ENCODE results near the gene GATB.

GATB gene

GRCh38 chr4:151638295-151638858 lies 122.4 kb downstream of the GATB start:
- H3K36me3 ChIP-seq (ENCODE audit: control insufficient read depth, low read depth, low read length): no peaks in the 10 kb centered on the region
- H3K4me3 ChIP-seq (ENCODE audit: low read length): no peak overlapping the region
- H3K4me1 ChIP-seq (ENCODE audit: control insufficient read depth, low read depth, low read length): no peaks in the 10 kb centered on the region
- no peaks in the 10 kb centered on the region for H3K9me3 ChIP-seq (ENCODE audit: control insufficient read depth, low read depth, low read length)
- no peak overlapping the region for H3K9ac ChIP-seq (ENCODE audit: low read length)
- H3K27ac ChIP-seq (ENCODE audit: low read length): no peak overlapping the region
- H3K27me3 ChIP-seq (ENCODE audit: control insufficient read depth, insufficient read depth, low read length): no peaks in the 10 kb centered on the region

GRCh38 chr4:151631349-151631748 lies 129.5 kb downstream of the GATB start:
- H3K9me3 ChIP-seq (ENCODE audit: control insufficient read depth, low read depth, low read length): no peaks in the 10 kb centered on the region
- no peaks in the 10 kb centered on the region for H3K4me1 ChIP-seq (ENCODE audit: control insufficient read depth, low read depth, low read length)
- no peaks in the 10 kb centered on the region for H3K36me3 ChIP-seq (ENCODE audit: control insufficient read depth, low read depth, low read length)
- no peak overlapping the region for H3K27ac ChIP-seq (ENCODE audit: low read length)
- H3K4me3 ChIP-seq (ENCODE audit: low read length): no peak overlapping the region
- H3K27me3 ChIP-seq (ENCODE audit: control insufficient read depth, insufficient read depth, low read length): no peaks in the 10 kb centered on the region
- no peak overlapping the region for H3K9ac ChIP-seq (ENCODE audit: low read length)

- Histone ChIP-seq H3K9me3 (ENCODE audit: control insufficient read depth, low read depth, low read length) (no peaks in the 10 kb centered on the region), H3K36me3 (ENCODE audit: control insufficient read depth, low read depth, low read length) (no peaks in the 10 kb centered on the region), H3K27ac (ENCODE audit: low read length) (no peak overlapping the region), H3K4me3 (ENCODE audit: low read length) (no peak overlapping the region), H3K4me1 (ENCODE audit: control insufficient read depth, low read depth, low read length) (no peaks in the 10 kb centered on the region), H3K9ac (ENCODE audit: low read length) (no peak overlapping the region), H3K27me3 (ENCODE audit: control insufficient read depth, insufficient read depth, low read length) (no peaks in the 10 kb centered on the region)
Observed at GRCh38 chr4:151629097-151629783, 131.6 kb downstream of the GATB start.

GRCh38 chr4:151628001-151628608 lies 132.7 kb downstream of the GATB start:
- Histone ChIP-seq H3K9me3 (ENCODE audit: control insufficient read depth, low read depth, low read length) (no peaks in the 10 kb centered on the region), H3K4me1 (ENCODE audit: control insufficient read depth, low read depth, low read length) (no peaks in the 10 kb centered on the region), H3K27me3 (ENCODE audit: control insufficient read depth, insufficient read depth, low read length) (no peaks in the 10 kb centered on the region), H3K9ac (ENCODE audit: low read length) (no peak overlapping the region), H3K27ac (ENCODE audit: low read length) (no peak overlapping the region), H3K4me3 (ENCODE audit: low read length) (no peak overlapping the region), H3K36me3 (ENCODE audit: control insufficient read depth, low read depth, low read length) (no peaks in the 10 kb centered on the region)

- Histone ChIP-seq H3K4me3 (ENCODE audit: low read length) (no peak overlapping the region), H3K9ac (ENCODE audit: low read length) (no peak overlapping the region), H3K27ac (ENCODE audit: low read length) (no peak overlapping the region), H3K9me3 (ENCODE audit: control insufficient read depth, low read depth, low read length) (no peaks in the 10 kb centered on the region), H3K36me3 (ENCODE audit: control insufficient read depth, low read depth, low read length) (no peaks in the 10 kb centered on the region), H3K27me3 (ENCODE audit: control insufficient read depth, insufficient read depth, low read length) (no peaks in the 10 kb centered on the region), H3K4me1 (ENCODE audit: control insufficient read depth, low read depth, low read length) (peaks cover 1% of the 10 kb centered on the region)
Observed at GRCh38 chr4:151627491-151627890, 133.3 kb downstream of the GATB start.

- Histone ChIP-seq H3K4me1 (ENCODE audit: control insufficient read depth, low read depth, low read length) (peaks cover 9% of the 10 kb centered on the region), H3K9me3 (ENCODE audit: control insufficient read depth, low read depth, low read length) (no peaks in the 10 kb centered on the region), H3K9ac (ENCODE audit: low read length) (no peak overlapping the region), H3K36me3 (ENCODE audit: control insufficient read depth, low read depth, low read length) (no peaks in the 10 kb centered on the region), H3K27me3 (ENCODE audit: control insufficient read depth, insufficient read depth, low read length) (no peaks in the 10 kb centered on the region), H3K4me3 (ENCODE audit: low read length) (no peak overlapping the region), H3K27ac (ENCODE audit: low read length) (no peak overlapping the region)
Observed at GRCh38 chr4:151626751-151627150, 134.1 kb downstream of the GATB start.

- Histone ChIP-seq H3K36me3 (ENCODE audit: control insufficient read depth, low read depth, low read length) (no peaks in the 10 kb centered on the region), H3K9me3 (ENCODE audit: control insufficient read depth, low read depth, low read length) (no peaks in the 10 kb centered on the region), H3K4me3 (ENCODE audit: low read length) (no peak overlapping the region), H3K4me1 (ENCODE audit: control insufficient read depth, low read depth, low read length) (peaks cover 11% of the 10 kb centered on the region), H3K27me3 (ENCODE audit: control insufficient read depth, insufficient read depth, low read length) (no peaks in the 10 kb centered on the region), H3K27ac (ENCODE audit: low read length) (no peak overlapping the region), H3K9ac (ENCODE audit: low read length) (no peak overlapping the region)
Observed at GRCh38 chr4:151626228-151626627, 134.6 kb downstream of the GATB start.

GRCh38 chr4:151624626-151625565 lies 135.9 kb downstream of the GATB start:
- no peak overlapping the region for H3K27ac ChIP-seq (ENCODE audit: low read length)
- no peak overlapping the region for H3K4me3 ChIP-seq (ENCODE audit: low read length)
- peaks cover 14% of the 10 kb centered on the region for H3K4me1 ChIP-seq (ENCODE audit: control insufficient read depth, low read depth, low read length)
- H3K9me3 ChIP-seq (ENCODE audit: control insufficient read depth, low read depth, low read length): no peaks in the 10 kb centered on the region
- H3K27me3 ChIP-seq (ENCODE audit: control insufficient read depth, insufficient read depth, low read length): no peaks in the 10 kb centered on the region
- H3K9ac ChIP-seq (ENCODE audit: low read length): no peak overlapping the region
- H3K36me3 ChIP-seq (ENCODE audit: control insufficient read depth, low read depth, low read length): no peaks in the 10 kb centered on the region
